Muscle layer of duodenum (tissue), 2 donors: ENCODE results near the gene DPY19L1.
"Not testable (repeated sequence)": the region's sequence is repeated elsewhere in the genome, so short reads cannot be mapped to it uniquely, and the experiment has no call there.

ENCODE experiments used
- H3K27ac ChIP-seq: one replicate; pipeline ENCODE4 v1.7.0; 2013; ENCODE audit warnings: mild to moderate bottlenecking, low read length
- H3K27me3 ChIP-seq: one replicate; pipeline ENCODE4 v1.7.0; 2013; ENCODE audit warnings: low read depth, mild to moderate bottlenecking, control low read depth, low read length
- H3K36me3 ChIP-seq, 2 donors: one replicate each; pipeline ENCODE4 v1.7.0; 2013; ENCODE audit warnings: low read length in 2 of 2, control low read depth in 1 of 2, mild to moderate bottlenecking in 1 of 2; ENCODE audit not compliant: insufficient read depth in 2 of 2, control insufficient read depth in 1 of 2
- H3K4me1 ChIP-seq, 2 donors: one replicate each; pipeline ENCODE4 v1.7.0; 2013; ENCODE audit warnings: low read length in 2 of 2, mild to moderate bottlenecking in 2 of 2, control low read depth in 1 of 2, moderate library complexity in 1 of 2; ENCODE audit not compliant: insufficient read depth in 2 of 2, control insufficient read depth in 1 of 2
- H3K4me3 ChIP-seq, 2 donors: one replicate each; pipeline ENCODE4 v1.7.0; 2013; ENCODE audit warnings: low read length in 2 of 2, low read depth in 1 of 2, mild to moderate bottlenecking in 1 of 2
- H3K9me3 ChIP-seq, 2 donors: one replicate each; pipeline ENCODE4 v1.7.0; 2013; ENCODE audit warnings: low read length in 2 of 2, control low read depth in 1 of 2, mild to moderate bottlenecking in 1 of 2; ENCODE audit not compliant: control insufficient read depth in 1 of 2
- donor health status: healthy.

The DPY19L1 gene

GRCh38 chr7:35004531-35005095 lies 32.7 kb downstream of the DPY19L1 start:
- H3K4me1 ChIP-seq, result peaks cover 0 to 6% of the 10 kb centered on the region in 2 donors
- peaks cover 0 to 11% of the 10 kb centered on the region in 2 donors for H3K36me3 ChIP-seq
- no peak overlapping the region for H3K4me3 ChIP-seq
- H3K27me3 ChIP-seq, result no peaks in the 10 kb centered on the region
- H3K27ac ChIP-seq, result peak overlapping the region; percentile 51
- H3K9me3 ChIP-seq, result no peaks in the 10 kb centered on the region

- Histone ChIP-seq H3K36me3 (peaks cover 0 to 11% of the 10 kb centered on the region in 2 donors), H3K27ac (peak overlapping the region; percentile 51), H3K9me3 (no peaks in the 10 kb centered on the region), H3K4me1 (peaks cover 0 to 6% of the 10 kb centered on the region in 2 donors), H3K27me3 (no peaks in the 10 kb centered on the region), H3K4me3 (no peak overlapping the region)
Measured at GRCh38 chr7:35003679-35004303, 33.5 kb downstream of the DPY19L1 start.

- H3K9me3 ChIP-seq, H3K27ac ChIP-seq, H3K27me3 ChIP-seq, H3K4me1 ChIP-seq, H3K4me3 ChIP-seq: not testable (repeated sequence)
- H3K36me3 ChIP-seq, result peaks cover 0 to 11% of the 10 kb centered on the region in 2 donors
Measured at GRCh38 chr7:35003177-35003650, 34.1 kb downstream of the DPY19L1 start.

- H3K4me1 ChIP-seq, H3K36me3 ChIP-seq, H3K27me3 ChIP-seq, H3K27ac ChIP-seq, H3K4me3 ChIP-seq, H3K9me3 ChIP-seq: not testable (repeated sequence)
Measured at GRCh38 chr7:34998335-34998734, 39.0 kb downstream of the DPY19L1 start.

- H3K27ac ChIP-seq, H3K4me1 ChIP-seq, H3K27me3 ChIP-seq, H3K36me3 ChIP-seq, H3K9me3 ChIP-seq, H3K4me3 ChIP-seq: not testable (repeated sequence)
Measured at GRCh38 chr7:34996423-34997090, 40.7 kb downstream of the DPY19L1 start.

GRCh38 chr7:34995757-34996156 lies 41.5 kb downstream of the DPY19L1 start:
- H3K4me1 ChIP-seq, result no peaks in the 10 kb centered on the region
- no peaks in the 10 kb centered on the region for H3K36me3 ChIP-seq
- H3K27me3 ChIP-seq, result no peaks in the 10 kb centered on the region
- H3K4me3 ChIP-seq, result no peak overlapping the region
- no peak overlapping the region for H3K27ac ChIP-seq
- H3K9me3 ChIP-seq, result no peaks in the 10 kb centered on the region

- Histone ChIP-seq H3K9me3 (no peaks in the 10 kb centered on the region), H3K36me3 (no peaks in the 10 kb centered on the region), H3K4me3 (no peak overlapping the region), H3K4me1 (no peaks in the 10 kb centered on the region), H3K27me3 (no peaks in the 10 kb centered on the region), H3K27ac (no peak overlapping the region)
Measured at GRCh38 chr7:34991938-34992840, 45.1 kb downstream of the DPY19L1 start.

GRCh38 chr7:34988442-34989125 lies 48.7 kb downstream of the DPY19L1 start:
- H3K9me3 ChIP-seq, H3K27me3 ChIP-seq, H3K27ac ChIP-seq, H3K4me3 ChIP-seq, H3K4me1 ChIP-seq, H3K36me3 ChIP-seq: not testable (repeated sequence)

- not testable (repeated sequence) for H3K4me1 ChIP-seq, H3K4me3 ChIP-seq, H3K27me3 ChIP-seq, H3K9me3 ChIP-seq, H3K36me3 ChIP-seq, H3K27ac ChIP-seq
Measured at GRCh38 chr7:34985155-34985554, 52.1 kb downstream of the DPY19L1 start.

- H3K4me1 ChIP-seq, H3K4me3 ChIP-seq, H3K36me3 ChIP-seq: not testable (repeated sequence)
Measured at GRCh38 chr7:34984140-34984539, 53.1 kb downstream of the DPY19L1 start.

More at GRCh38 chr7:34984140-34984539, 53.1 kb downstream of the DPY19L1 start:
- not testable (repeated sequence) for H3K9me3 ChIP-seq, H3K27me3 ChIP-seq, H3K27ac ChIP-seq
